Natural killer cell (primary cell): Measurements from ENCODE around the gene PRRC2B. TPM values are rescaled to one million over a fixed set of nuclear protein-coding genes. Genes with fewer than 3 reads are reported as not detected.
A peak's percentile ranks its signal among the peaks of the same experiment; 100 is the strongest.

ENCODE experiments used
- ATAC-seq, 3 donors: fragments of 150-1000 bp in 2 of 3; fragments of 200-7000 bp in 1 of 3; cut with Tn5 transposase; 1 replicate in 1 of 3; 2 replicates in 2 of 3; pipeline ENCODE4 v1.10.0; 2021; ENCODE audit warnings: mild to moderate bottlenecking in 2 of 3, moderate library complexity in 2 of 3
- DNase-seq, 2 donors: peaks; one replicate each; pipeline versions ENCODE4 v3.0.0 to v3.0.0-alpha.2; 2013 to 2021; ENCODE audit warnings: mixed read lengths in 1 of 2
- H3K27ac ChIP-seq: one replicate; pipeline ENCODE4 v1.5.1; 2013; ENCODE audit warnings: mild to moderate bottlenecking, low read length
- H3K27me3 ChIP-seq: one replicate; pipeline ENCODE4 v1.6.1; 2013; ENCODE audit warnings: low read length; ENCODE audit not compliant: control insufficient read depth, insufficient read depth
- H3K36me3 ChIP-seq: one replicate; pipeline ENCODE4 v1.6.1; 2013; ENCODE audit warnings: low read length; ENCODE audit not compliant: control insufficient read depth, insufficient read depth
- H3K4me1 ChIP-seq: one replicate; pipeline ENCODE4 v1.6.1; 2013; ENCODE audit warnings: low read length; ENCODE audit not compliant: control insufficient read depth, insufficient read depth
- H3K4me3 ChIP-seq: one replicate; pipeline ENCODE4 v1.5.1; 2013; ENCODE audit warnings: low read length
- H3K9me3 ChIP-seq: one replicate; pipeline ENCODE4 v1.6.1; 2013; ENCODE audit warnings: low read length; ENCODE audit not compliant: control insufficient read depth, insufficient read depth
- H3K27ac Mint-ChIP-seq, 2 donors: one replicate each; pipeline ENCODE4 v1.8.0; 2022; ENCODE audit warnings: mild to moderate bottlenecking in 2 of 2, mixed read lengths in 2 of 2, moderate library complexity in 1 of 2
- H3K27me3 Mint-ChIP-seq, 2 donors: one replicate each; pipeline ENCODE4 v1.8.0; 2022; ENCODE audit warnings: low read depth in 2 of 2, mixed read lengths in 2 of 2
- H3K36me3 Mint-ChIP-seq: one replicate; pipeline ENCODE4 v1.8.0; 2022; ENCODE audit warnings: mixed read lengths
- H3K4me1 Mint-ChIP-seq, 2 donors: one replicate each; pipeline ENCODE4 v1.8.0; 2022; ENCODE audit warnings: mixed read lengths in 2 of 2
- H3K4me3 Mint-ChIP-seq: one replicate; pipeline ENCODE4 v1.8.0; 2022; ENCODE audit warnings: mild to moderate bottlenecking, moderate library complexity, mixed read lengths
- H3K9me3 Mint-ChIP-seq, 2 donors: one replicate each; pipeline ENCODE4 v1.8.0; 2022; ENCODE audit warnings: mixed read lengths in 2 of 2
- CTCF ChIP-seq: fragments of 200-600 bp; IDR thresholded peaks from one replicate; pipeline ENCODE4 v1.8.0; 2022; ENCODE audit warnings: antibody characterized with exemption
- WGBS: methylation state at CpG from one replicate; pipeline ENCODE4 v1.1.7; 2013; ENCODE audit warnings: missing lambda C conversion rate; ENCODE audit not compliant: insufficient coverage; 5-methylcytosine and 5-hydroxymethylcytosine counted together
- intact Hi-C: fragments of 100-400 bp; cut with micrococcal nuclease; formaldehyde crosslinking; loops from one replicate; pipeline ENCODE4 v1.14.2; 2022
- total RNA-seq, 4 donors: library from RNA; stranded (reverse); fragments of 120-200 nt in 1 of 4; gene quantifications; one replicate each; pipeline versions ENCODE4 v1.2.3 to v1.2.4, GENCODE V29; 2013 to 2022

The PRRC2B gene
- total RNA-seq, 3 donors from 2014 or later (not counting 1 experiment from before 2014, with no cell fraction given) = 249 to 275 (median 274) TPM

DNA sequence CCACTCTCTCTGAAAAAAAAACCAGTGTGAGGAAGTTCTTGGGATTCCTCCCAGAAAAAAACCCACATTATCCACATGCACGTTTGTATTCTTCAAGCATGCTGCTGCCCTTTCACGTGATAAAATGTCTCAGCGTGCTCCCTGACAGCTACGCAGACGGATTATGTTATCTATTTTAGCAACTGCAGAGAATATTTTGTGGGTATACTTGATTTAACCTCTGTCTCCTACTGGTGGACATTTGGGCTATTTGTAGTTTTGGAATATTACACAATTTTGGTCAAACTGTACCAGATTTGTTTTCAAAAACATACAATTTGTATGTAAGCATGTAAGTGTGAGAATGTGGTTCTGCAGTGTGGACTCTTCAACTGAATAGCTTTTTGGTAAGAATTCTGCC, 10.7 kb downstream of the PRRC2B start:
- Histone ChIP-seq H3K4me3 (no peak overlapping the region), H3K27ac (peak overlapping the region; percentile 92), H3K36me3 (peaks cover 4% of the 10 kb centered on the region), H3K9me3 (no peaks in the 10 kb centered on the region), H3K27me3 (no peaks in the 10 kb centered on the region), H3K4me1 (peaks cover 91% of the 10 kb centered on the region)
- Mint-ChIP-seq H3K4me1 (peaks cover 73 to 80% of the 10 kb centered on the region in 2 donors), H3K27ac (peak overlapping the region; percentile 91 to 96), H3K4me3 (peak overlapping the region; percentile 82), H3K36me3 (no peaks in the 10 kb centered on the region), H3K27me3 (no peaks in the 10 kb centered on the region), H3K9me3 (no peaks in the 10 kb centered on the region)
- intact Hi-C loops = no loop called here
- ATAC-seq (no peak), DNase-seq (no peak)
- TF ChIP-seq CTCF = no peak
- 47% methylated on average over 5 of the region's 5 CpGs for WGBS

- Histone ChIP-seq H3K4me3 (no peak overlapping the region), H3K9me3 (no peaks in the 10 kb centered on the region), H3K27ac (peak overlapping the region; percentile 92), H3K4me1 (peaks cover 92% of the 10 kb centered on the region), H3K27me3 (no peaks in the 10 kb centered on the region), H3K36me3 (peaks cover 4% of the 10 kb centered on the region)
- no peaks in the 10 kb centered on the region for H3K27me3 Mint-ChIP-seq
- peak overlapping the region; percentile 91 to 96 for H3K27ac Mint-ChIP-seq
- 38% methylated on average over 7 of the region's 7 CpGs for WGBS
- intact Hi-C loops = loop anchor here (5.0 kb wide), 4 partner anchors 53 to 327 kb away; no protein-coding TSS in a partner anchor
- TF ChIP-seq CTCF = no peak
- peak; percentile 30 to 52 for DNase-seq
- H3K4me1 Mint-ChIP-seq = peaks cover 73 to 80% of the 10 kb centered on the region in 2 donors
- no peaks in the 10 kb centered on the region for H3K36me3 Mint-ChIP-seq
- peak overlapping the region; percentile 82 for H3K4me3 Mint-ChIP-seq
- H3K9me3 Mint-ChIP-seq = no peaks in the 10 kb centered on the region
- ATAC-seq = peak; percentile 28 to 49 (median 41)
These were observed 11.1 kb downstream of the PRRC2B start for GRCh38 chr9:131404987-131405386.

- H3K4me3 Mint-ChIP-seq = peak overlapping the region; percentile 82
- Histone ChIP-seq H3K9me3 (no peaks in the 10 kb centered on the region), H3K36me3 (peaks cover 4% of the 10 kb centered on the region), H3K27ac (peak overlapping the region; percentile 92), H3K4me1 (peaks cover 92% of the 10 kb centered on the region), H3K4me3 (no peak overlapping the region), H3K27me3 (no peaks in the 10 kb centered on the region)
- DNase-seq (peak; percentile 56 to 61), ATAC-seq (peak; percentile 47 to 72 (median 57))
- 56% methylated on average over 6 of the region's 6 CpGs for WGBS
- H3K36me3 Mint-ChIP-seq = no peaks in the 10 kb centered on the region
- peak overlapping the region; percentile 91 to 96 for H3K27ac Mint-ChIP-seq
- intact Hi-C loops = loop anchor here (5.0 kb wide), 4 partner anchors 53 to 327 kb away; no protein-coding TSS in a partner anchor
- no peaks in the 10 kb centered on the region for H3K27me3 Mint-ChIP-seq
- no peaks in the 10 kb centered on the region for H3K9me3 Mint-ChIP-seq
- no peak for TF ChIP-seq CTCF
- H3K4me1 Mint-ChIP-seq = peaks cover 73 to 80% of the 10 kb centered on the region in 2 donors
These were observed 11.5 kb downstream of the PRRC2B start for GRCh38 chr9:131405428-131405827.
